Hepatocyte (in vitro differentiated cells): ENCODE results near the gene FGFR1OP2. TPM values are rescaled to one million over a fixed set of nuclear protein-coding genes. Genes with fewer than 3 reads are reported as not detected.

Experiments used
- DNase-seq: peaks from one replicate; pipeline ENCODE4 v3.0.0-alpha.2; 2016; ENCODE audit warnings: low spot score
- H2AFZ ChIP-seq: fragments of 200-600 bp; sonication (generic); 2 replicates; pipeline ENCODE4 v1.6.0; 2016; ENCODE audit warnings: antibody characterized with exemption, mild to moderate bottlenecking
- H3K27ac ChIP-seq: fragments of 200-600 bp; sonication (generic); 2 replicates; pipeline ENCODE4 v1.5.1; 2016; ENCODE audit warnings: mild to moderate bottlenecking
- H3K27me3 ChIP-seq: fragments of 200-600 bp; sonication (generic); 2 replicates; pipeline ENCODE4 v1.6.1; 2016
- H3K36me3 ChIP-seq: fragments of 200-600 bp; sonication (generic); replicated peaks from 2 replicates; pipeline ENCODE4 v1.5.1; 2016; ENCODE audit warnings: low read depth; ENCODE audit not compliant: insufficient read depth
- H3K4me1 ChIP-seq: fragments of 200-600 bp; sonication (generic); 2 replicates; pipeline ENCODE4 v1.5.1; 2016; ENCODE audit warnings: mild to moderate bottlenecking, moderate library complexity; ENCODE audit not compliant: insufficient read depth
- H3K4me2 ChIP-seq: fragments of 200-600 bp; sonication (generic); 2 replicates; pipeline ENCODE4 v1.6.0; 2016
- H3K4me3 ChIP-seq: fragments of 200-600 bp; sonication (generic); 2 replicates; pipeline ENCODE4 v1.5.1; 2016; ENCODE audit warnings: mild to moderate bottlenecking
- H3K79me2 ChIP-seq: fragments of 200-600 bp; sonication (generic); 2 replicates; pipeline ENCODE4 v1.6.0; 2017; ENCODE audit warnings: mild to moderate bottlenecking
- H3K9me2 ChIP-seq: fragments of 200-600 bp; sonication (generic); replicated peaks from 2 replicates; pipeline ENCODE4 v1.6.0; 2017; ENCODE audit warnings: mild to moderate bottlenecking; ENCODE audit not compliant: insufficient read depth
- H3K9me3 ChIP-seq: fragments of 200-600 bp; sonication (generic); 2 replicates; pipeline ENCODE4 v1.5.1; 2016; ENCODE audit warnings: low read depth, mild to moderate bottlenecking
- H4K20me1 ChIP-seq: fragments of 200-600 bp; sonication (generic); 2 replicates; pipeline ENCODE4 v1.6.0; 2016; ENCODE audit warnings: mild to moderate bottlenecking; ENCODE audit not compliant: insufficient read depth, poor library complexity, severe bottlenecking
- EZH2 ChIP-seq: fragments of 200-600 bp; sonication (generic); IDR thresholded peaks from 2 replicates; pipeline ENCODE4 v1.6.1; 2016; ENCODE audit warnings: antibody characterized with exemption, mild to moderate bottlenecking, borderline replicate concordance
- EZH2phosphoT487 ChIP-seq: fragments of 200-600 bp; sonication (generic); IDR thresholded peaks from one replicate; pipeline ENCODE4 v1.6.1; 2018; ENCODE audit warnings: antibody characterized with exemption, mild to moderate bottlenecking, low read depth, moderate library complexity; ENCODE audit not compliant: unreplicated experiment, severe bottlenecking
- WGBS: methylation state at CpG from one replicate; pipeline ENCODE4 v1.1.6; 2016; ENCODE audit warnings: low lambda C conversion rate; ENCODE audit errors: missing lambda C conversion rate; 5-methylcytosine and 5-hydroxymethylcytosine counted together
- polyA plus RNA-seq: library from polyadenylated mRNA; unstranded; fragments of >200 nt; fragmentation: Nextera tagmentation; extraction: Ambion mirVana; gene quantifications from 2 replicates; pipeline ENCODE4 v1.2.1, GENCODE V29; 2016
- total RNA-seq: library from RNA; depleted of rRNA; stranded (reverse); fragments of >200 nt; gene quantifications from 2 replicates; pipeline ENCODE4 v1.2.3, GENCODE V29; 2014
- TF ChIP-seq, protein P1 (sequence below): fragments of 200-600 bp; sonication (generic); IDR thresholded peaks from 2 replicates; pipeline ENCODE4 v1.5.1; 2016; ENCODE audit warnings: antibody characterized with exemption, mild to moderate bottlenecking; ENCODE audit not compliant: poor library complexity

FGFR1OP2 gene
- total and polyA plus RNA-seq, 2 experiments from 2014 or later = 24.1 to 56.4 TPM

DNA sequence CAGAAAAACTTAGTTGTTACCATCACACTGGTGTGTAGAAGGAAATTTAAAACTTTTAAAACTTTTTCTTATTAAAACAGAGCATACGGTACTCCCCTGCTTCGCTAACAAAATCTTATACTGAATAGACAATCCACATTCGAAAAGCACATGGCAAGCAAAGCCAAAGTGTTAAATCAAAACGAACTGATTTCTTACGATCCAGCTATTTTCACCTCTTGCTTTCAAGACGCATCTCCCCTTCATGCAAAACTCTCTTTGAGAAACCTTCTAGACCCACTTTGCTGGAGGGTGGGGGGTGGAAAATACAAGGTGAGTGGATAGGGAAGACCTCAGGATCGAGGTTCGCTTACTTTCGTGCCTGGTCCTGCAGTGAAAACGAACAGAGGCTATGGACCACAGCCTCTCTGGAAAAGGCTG is 817 bp upstream of the FGFR1OP2 start:
- Histone ChIP-seq H4K20me1 (peaks cover 16% of the 10 kb centered on the region), H3K27me3 (no peaks in the 10 kb centered on the region), H3K36me3 (no peaks in the 10 kb centered on the region), H3K79me2 (peaks cover 78% of the 10 kb centered on the region), H3K9me3 (no peaks in the 10 kb centered on the region), H3K27ac (peak overlapping the region; percentile 96), H3K4me3 (peak overlapping the region; percentile 81), H3K4me1 (peaks cover 20% of the 10 kb centered on the region), H3K9me2 (no peaks in the 10 kb centered on the region), H2AFZ (peak overlapping the region; percentile 50), H3K4me2 (peak overlapping the region; percentile 74)
- TF ChIP-seq, protein P1, sequence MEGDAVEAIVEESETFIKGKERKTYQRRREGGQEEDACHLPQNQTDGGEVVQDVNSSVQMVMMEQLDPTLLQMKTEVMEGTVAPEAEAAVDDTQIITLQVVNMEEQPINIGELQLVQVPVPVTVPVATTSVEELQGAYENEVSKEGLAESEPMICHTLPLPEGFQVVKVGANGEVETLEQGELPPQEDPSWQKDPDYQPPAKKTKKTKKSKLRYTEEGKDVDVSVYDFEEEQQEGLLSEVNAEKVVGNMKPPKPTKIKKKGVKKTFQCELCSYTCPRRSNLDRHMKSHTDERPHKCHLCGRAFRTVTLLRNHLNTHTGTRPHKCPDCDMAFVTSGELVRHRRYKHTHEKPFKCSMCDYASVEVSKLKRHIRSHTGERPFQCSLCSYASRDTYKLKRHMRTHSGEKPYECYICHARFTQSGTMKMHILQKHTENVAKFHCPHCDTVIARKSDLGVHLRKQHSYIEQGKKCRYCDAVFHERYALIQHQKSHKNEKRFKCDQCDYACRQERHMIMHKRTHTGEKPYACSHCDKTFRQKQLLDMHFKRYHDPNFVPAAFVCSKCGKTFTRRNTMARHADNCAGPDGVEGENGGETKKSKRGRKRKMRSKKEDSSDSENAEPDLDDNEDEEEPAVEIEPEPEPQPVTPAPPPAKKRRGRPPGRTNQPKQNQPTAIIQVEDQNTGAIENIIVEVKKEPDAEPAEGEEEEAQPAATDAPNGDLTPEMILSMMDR = no peak
- TF ChIP-seq EZH2 (no peak), EZH2phosphoT487 (no peak)
- whole genome bisulfite sequencing = under 1% methylated on average over 10 of the region's 10 CpGs
- no peak for DNase-seq

DNA sequence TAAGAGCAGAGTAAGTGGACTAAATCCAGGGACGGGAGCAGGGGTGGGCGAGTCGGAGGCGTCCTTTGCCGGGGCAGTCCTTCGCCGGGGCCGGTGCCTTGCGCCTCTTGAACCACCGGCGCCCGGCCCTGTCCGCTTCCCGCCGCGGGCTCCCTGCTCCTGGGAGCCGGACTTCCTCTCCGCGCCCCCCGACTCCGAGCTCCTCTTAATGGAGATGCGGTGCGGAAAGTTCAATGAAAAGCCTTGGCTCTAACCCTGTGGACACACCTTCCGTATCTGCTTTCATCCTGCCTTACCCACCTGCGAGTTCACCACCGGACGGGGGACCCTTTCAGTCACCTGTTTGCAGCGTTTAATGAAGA is 412 bp downstream of the FGFR1OP2 start:
- peaks cover 83% of the 10 kb centered on the region for H3K79me2 ChIP-seq
- TF ChIP-seq, protein P1 = no peak
- peak overlapping the region; percentile 89 for H3K4me2 ChIP-seq
- H3K4me3 ChIP-seq = peak overlapping the region; percentile 56
- no peaks in the 10 kb centered on the region for H3K27me3 ChIP-seq
- no peaks in the 10 kb centered on the region for H3K9me2 ChIP-seq
- peak overlapping the region; percentile 60 for H2AFZ ChIP-seq
- H4K20me1 ChIP-seq = peaks cover 16% of the 10 kb centered on the region
- no peaks in the 10 kb centered on the region for H3K9me3 ChIP-seq
- H3K27ac ChIP-seq = peak overlapping the region; percentile 96
- no peaks in the 10 kb centered on the region for H3K36me3 ChIP-seq
- H3K4me1 ChIP-seq = peaks cover 20% of the 10 kb centered on the region
- no peak for DNase-seq
- under 1% methylated on average over 27 of the region's 28 CpGs for WGBS

DNA sequence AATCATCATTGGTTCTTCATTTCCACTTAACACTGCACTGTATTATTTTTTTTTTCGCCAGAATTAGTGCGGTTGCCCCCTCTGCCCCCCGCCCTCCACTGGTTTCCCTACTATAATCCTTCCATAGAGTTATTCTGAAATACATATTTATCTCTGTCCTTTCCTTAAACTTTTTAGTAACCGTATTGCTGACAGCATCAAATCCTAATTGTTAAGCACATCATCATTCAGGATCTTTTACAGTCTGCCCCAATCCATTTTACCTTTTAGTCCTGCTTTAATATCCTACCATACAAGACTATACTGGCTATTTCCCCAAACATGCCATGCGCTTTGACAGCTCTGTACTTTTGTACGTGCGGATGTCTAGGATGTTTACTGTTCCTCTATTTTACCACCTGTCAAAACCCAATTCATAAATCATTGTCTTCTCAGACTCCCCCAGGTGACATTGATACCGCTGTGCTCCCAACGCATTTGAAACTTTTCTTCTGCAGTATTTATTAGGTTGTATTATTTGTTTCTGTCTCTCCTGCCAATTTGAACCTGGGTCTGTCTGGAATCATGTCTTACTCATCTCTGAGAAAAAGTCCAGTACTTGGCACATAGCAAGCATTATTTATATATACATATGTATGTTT is 1.0 kb downstream of the FGFR1OP2 start:
- H3K9me2 ChIP-seq = no peaks in the 10 kb centered on the region
- H3K4me3 ChIP-seq = peak overlapping the region; percentile 56
- DNase-seq = no peak
- H3K27me3 ChIP-seq = no peaks in the 10 kb centered on the region
- H3K36me3 ChIP-seq = no peaks in the 10 kb centered on the region
- H3K9me3 ChIP-seq = no peaks in the 10 kb centered on the region
- peaks cover 16% of the 10 kb centered on the region for H4K20me1 ChIP-seq
- peaks cover 84% of the 10 kb centered on the region for H3K79me2 ChIP-seq
- TF ChIP-seq, protein P1 = no peak
- peaks cover 20% of the 10 kb centered on the region for H3K4me1 ChIP-seq
- H2AFZ ChIP-seq = peak overlapping the region; percentile 60
- 18% methylated on average over 9 of the region's 9 CpGs for WGBS
- H3K27ac ChIP-seq = peak overlapping the region; percentile 96
- H3K4me2 ChIP-seq = peak overlapping the region; percentile 89

DNA sequence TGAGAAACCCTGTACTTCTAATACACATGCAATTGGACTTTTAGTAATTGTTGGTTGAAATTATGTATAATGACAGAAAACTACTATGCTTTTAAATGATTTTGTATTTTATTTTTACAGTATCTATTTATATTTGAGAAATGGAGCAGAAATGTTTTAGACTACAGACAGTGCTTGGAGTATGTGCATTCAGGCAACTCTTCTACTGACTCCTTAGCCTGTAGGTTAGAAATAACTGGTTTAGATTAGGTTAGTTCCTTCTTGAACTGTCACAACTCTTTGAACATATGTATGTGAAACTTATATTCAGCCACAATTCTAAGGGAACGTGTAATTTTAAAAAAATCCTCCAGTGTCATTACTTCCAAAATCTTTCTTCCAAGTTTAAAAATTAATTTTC is 1.7 kb downstream of the FGFR1OP2 start:
- Histone ChIP-seq H3K4me1 (peaks cover 20% of the 10 kb centered on the region), H3K27ac (no peak overlapping the region), H3K27me3 (no peaks in the 10 kb centered on the region), H3K9me3 (no peaks in the 10 kb centered on the region), H3K9me2 (no peaks in the 10 kb centered on the region), H4K20me1 (peaks cover 16% of the 10 kb centered on the region), H2AFZ (no peak overlapping the region), H3K36me3 (no peaks in the 10 kb centered on the region), H3K79me2 (peaks cover 84% of the 10 kb centered on the region), H3K4me3 (peak overlapping the region; percentile 56), H3K4me2 (peak overlapping the region; percentile 89)
- no peak for TF ChIP-seq EZH2phosphoT487
- no peak for TF ChIP-seq EZH2
- TF ChIP-seq, protein P1 = no peak
- 77% methylated on average over 1 of the region's 1 CpG for WGBS
- no peak for DNase-seq
